Measurements from ENCODE around the gene H6PD.
"Not testable (repeated sequence)": the region's sequence is repeated elsewhere in the genome, so short reads cannot be mapped to it uniquely, and the experiment has no call there.

H6PD gene

GRCh38 chr1:9297831-9298230 lies 63.3 kb downstream of the H6PD start:
- DNase-seq (ENCODE audit: low read depth) = no peak

GRCh38 chr1:9298282-9298681 lies 63.7 kb downstream of the H6PD start:
- DNase-seq (ENCODE audit: low read depth) = no peak

DNA sequence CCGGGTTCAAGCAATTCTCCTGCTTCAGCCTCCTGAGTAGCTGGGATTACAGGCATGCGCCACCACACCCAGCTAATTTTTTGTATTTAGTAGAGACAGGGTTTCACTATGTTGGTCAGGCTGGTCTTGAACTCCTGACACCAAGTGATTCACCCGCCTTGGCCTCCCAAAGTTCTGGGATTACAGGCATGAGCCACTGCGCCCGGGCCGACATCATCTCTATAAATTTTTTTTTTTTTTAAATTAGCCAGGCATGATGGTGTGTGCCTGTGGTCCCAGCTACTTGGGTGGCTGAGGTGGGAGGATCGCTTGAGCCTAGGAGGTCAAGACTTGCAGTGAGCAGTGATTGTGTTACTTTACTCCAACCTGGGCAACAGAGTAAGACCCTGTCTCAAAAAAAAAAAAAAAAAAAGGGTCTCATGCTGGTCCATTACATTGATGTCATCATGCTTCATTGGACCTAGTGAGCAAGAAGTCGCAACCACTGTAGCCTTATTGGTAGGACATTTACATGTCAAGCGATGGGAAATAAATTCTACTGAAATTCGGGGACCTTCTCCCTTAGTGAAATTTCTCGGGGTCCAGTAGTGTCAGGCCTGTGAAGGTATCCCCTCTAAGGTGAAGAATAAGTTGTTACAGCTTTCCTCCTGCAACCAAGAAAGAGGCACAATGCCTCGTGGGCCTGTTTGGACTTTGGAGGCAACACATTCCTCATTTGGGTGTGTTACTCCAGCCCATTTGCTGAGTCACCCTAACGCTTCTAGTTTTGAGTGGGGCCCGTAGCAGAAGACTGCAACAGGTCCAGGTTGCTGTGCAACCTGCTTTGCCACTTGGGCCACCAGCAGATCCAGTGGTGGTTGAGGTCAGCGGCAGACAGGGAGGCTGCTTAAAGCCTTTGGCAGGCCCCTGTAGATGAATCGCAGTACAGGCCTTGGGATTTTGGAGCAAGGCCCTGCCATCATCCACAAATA lies 65.3 kb downstream of the H6PD start:
- DNase-seq (ENCODE audit: low read depth) = not testable (repeated sequence)

DNA sequence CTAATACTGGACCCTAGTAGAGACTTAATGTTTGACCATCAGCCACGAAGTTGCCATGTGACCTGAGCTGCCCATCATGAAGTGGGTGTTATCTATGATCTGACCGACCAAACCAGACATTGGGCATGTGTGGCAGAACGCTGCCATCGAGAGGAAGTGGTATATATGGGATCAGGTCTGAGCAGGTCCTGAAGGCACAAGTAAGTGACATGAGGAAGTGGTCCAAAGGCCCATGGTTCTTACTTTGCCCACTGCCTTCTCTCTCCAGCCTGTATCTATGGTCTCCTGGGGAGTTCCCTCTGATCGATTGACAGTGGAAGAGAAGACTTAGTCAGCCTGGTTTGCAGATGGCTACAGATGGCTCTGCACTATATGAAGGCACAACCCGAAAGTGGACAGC lies 66.0 kb downstream of the H6PD start:
- DNase-seq (ENCODE audit: low read depth) = no peak

DNA sequence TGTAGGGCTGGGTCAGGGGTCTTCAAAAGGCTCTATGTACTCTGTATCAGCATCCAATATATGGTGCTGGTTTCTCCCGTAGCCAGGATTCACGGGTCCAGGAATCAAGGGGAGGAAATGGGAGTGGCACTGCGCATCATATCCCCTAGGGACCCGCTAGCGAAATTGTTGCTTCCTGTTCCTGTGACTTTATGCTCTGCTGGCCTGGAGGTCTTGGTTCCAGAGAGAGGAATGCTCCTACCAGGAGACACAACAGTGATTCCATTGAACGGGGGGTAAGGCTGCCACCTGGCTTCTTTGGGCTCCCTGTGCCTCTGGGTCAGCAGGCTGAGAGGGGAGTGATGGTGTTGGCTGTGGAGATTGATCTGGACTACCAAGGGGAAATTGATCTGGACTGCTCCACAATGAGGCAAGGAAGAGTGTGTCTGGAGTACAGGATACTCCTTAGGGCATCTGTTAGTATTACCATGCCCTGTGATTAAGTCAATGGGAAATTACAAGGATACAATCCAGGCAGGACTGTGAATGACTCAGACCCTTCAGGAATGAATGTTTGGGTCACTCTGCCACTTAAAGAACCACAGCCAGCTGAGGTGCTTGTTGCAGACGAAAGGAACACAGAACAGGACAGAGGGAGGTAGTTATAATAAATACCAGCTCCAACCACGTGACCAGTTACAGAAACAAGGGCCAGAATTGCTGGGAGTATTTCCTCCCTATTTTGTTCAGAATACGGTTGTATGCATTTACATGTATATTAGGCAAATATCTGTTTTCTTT lies 68.4 kb downstream of the H6PD start:
- DNase-seq (ENCODE audit: low read depth) = no peak

DNA sequence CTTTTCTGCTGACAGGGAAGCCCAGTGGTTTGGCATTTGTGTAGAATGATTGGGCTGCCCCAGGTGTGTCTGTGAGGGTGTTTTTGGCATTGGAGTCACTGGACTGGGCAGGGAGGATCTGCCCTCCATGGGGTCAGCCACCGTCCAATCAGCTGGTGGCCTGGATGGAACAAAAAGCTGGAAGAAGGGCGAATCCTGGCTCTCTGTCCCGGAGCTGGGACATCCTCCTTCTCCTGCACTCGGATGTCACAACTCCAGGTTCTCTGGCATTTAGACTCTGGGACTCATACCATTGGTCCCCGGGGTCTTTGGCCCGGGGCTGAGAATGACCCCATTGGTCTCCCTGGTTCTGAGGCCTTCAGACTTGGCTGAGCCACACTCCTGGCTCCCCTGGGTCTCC lies 69.3 kb downstream of the H6PD start:
- no peak for DNase-seq (ENCODE audit: low read depth)

DNA sequence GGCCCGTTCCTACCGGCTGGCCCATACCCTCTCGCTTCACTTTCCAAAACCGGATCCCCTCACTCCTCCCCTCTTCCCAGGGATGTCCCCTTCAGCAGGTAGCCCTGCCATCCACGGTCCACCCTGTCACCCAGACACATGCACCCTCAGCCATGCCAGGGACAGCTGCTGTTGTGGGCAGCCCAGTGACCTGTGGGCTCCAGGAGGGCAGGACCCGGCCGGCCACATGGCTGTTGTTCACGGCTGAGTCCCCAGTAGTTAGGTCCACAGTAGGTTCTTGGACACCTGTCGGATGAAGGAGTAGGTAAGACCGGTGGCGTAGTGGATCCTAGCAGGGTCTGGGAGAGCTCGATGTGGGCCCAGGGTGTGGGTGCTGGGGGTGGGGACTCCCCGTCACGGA lies 70.6 kb downstream of the H6PD start:
- DNase-seq (ENCODE audit: low read depth) = no peak

- no peak for DNase-seq (ENCODE audit: low read depth)
These were observed 71.4 kb downstream of the H6PD start for GRCh38 chr1:9306006-9306405.

- no peak for DNase-seq (ENCODE audit: low read depth)
These were observed 72.7 kb downstream of the H6PD start for GRCh38 chr1:9307303-9307702.

GRCh38 chr1:9308236-9308785 lies 73.7 kb downstream of the H6PD start:
- DNase-seq (ENCODE audit: low read depth) = no peak

- DNase-seq (ENCODE audit: low read depth) = no peak
These were observed 74.5 kb downstream of the H6PD start for GRCh38 chr1:9309080-9309479.

- no peak for DNase-seq (ENCODE audit: low read depth)
These were observed 75.4 kb downstream of the H6PD start for GRCh38 chr1:9309991-9310390.

DNA sequence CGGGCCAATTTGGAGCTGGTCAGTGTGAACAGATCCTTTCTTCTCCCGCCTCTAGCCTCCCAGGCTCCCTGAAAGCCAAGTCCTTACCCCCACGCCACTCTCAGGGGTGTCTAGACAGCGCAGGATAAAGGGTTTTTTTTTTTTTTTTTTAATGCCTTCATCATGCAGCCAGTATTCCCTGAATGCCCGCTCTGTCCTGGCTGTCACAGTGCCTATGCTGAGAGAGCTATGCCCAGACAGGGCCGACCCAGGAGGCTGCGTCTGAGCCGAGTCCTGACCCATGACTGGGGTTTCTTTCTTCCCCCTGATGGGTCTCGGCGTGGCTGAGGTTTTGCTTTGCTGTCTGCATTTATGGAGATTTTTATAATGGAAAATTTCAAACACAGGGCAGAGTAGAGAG lies 76.5 kb downstream of the H6PD start:
- no peak for DNase-seq (ENCODE audit: low read depth)

DNA sequence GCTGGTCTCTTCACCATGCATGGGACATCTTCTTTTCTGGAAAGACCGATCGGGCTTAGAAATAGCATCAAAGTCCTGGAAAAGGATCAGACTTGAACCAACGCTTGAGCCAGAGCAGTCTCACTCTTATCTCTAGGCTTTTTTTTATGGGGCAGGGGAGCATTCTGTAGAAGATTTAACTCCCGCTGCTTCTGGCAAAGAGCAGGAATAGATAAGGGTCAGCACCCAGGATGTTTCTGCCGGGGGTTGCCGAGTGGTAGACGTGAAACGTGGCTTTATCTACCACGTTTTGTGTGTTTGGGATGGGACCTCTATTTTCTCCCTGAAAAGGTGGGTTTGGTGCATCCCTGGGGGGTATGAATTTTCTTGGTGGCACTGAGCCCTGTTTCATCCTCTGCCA lies 76.9 kb downstream of the H6PD start:
- no peak for DNase-seq (ENCODE audit: low read depth)

DNA sequence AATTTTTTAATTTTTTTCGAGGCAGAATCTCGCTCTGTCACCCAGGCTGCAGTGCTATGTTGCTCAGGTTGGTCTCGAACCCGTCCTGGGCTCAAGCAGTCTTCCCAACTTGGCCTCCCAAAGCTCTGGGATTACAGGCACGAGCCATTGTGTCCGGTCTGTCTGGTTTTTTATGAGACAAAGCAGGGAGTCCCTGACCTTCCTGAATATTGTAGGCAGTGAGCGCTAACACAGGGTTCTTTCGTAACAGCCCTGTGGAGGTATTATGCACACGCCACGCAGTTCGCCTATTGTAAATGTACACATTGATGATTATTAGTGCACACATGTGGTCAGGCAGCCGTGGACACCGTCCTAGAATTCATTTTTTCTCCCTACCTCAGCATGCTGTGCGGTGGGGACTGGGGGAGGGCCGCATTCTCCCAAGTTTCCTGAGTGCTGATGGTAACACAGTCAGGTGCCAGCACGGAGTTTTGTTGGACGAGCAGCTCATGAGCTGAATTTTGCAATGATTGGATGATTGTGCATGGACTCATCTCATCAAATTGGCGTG lies 77.7 kb downstream of the H6PD start:
- DNase-seq (ENCODE audit: low read depth) = no peak

GRCh38 chr1:9313576-9313975 lies 79.0 kb downstream of the H6PD start:
- DNase-seq (ENCODE audit: low read depth) = no peak

GRCh38 chr1:9314111-9314510 lies 79.5 kb downstream of the H6PD start:
- no peak for DNase-seq (ENCODE audit: low read depth)

DNA sequence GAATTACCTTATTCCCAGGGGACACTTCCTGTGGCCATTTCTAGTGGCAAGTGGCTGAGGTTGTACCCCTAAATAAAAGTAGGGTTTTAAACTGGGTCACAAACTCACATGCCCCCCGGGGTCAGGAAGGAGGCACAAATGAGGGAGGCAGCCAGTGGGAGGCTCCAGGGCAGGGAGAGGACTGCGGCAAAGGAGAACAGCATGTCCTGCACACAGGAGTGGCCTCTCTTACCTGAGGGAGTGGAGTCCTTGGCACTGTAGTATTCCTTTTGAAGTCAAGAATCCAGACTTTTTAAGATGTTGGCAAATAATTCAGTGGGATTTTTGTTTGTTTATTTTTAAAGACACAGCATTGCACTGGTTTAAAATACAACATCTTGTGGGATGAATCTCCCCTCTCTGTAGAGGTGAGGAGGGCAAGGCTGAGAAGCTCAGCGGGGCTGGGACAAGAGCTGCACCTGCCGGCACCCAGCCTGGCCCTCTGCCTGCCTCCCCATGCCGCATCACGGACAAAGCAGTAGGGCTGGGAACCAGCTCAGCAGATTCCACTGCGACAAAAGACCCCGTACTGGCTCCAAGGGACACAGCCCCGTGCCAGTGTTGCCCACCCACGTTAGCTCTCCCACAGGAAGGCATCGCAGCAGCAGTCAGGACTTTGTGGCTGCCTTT lies 80.3 kb downstream of the H6PD start:
- no peak for DNase-seq (ENCODE audit: low read depth)

DNA sequence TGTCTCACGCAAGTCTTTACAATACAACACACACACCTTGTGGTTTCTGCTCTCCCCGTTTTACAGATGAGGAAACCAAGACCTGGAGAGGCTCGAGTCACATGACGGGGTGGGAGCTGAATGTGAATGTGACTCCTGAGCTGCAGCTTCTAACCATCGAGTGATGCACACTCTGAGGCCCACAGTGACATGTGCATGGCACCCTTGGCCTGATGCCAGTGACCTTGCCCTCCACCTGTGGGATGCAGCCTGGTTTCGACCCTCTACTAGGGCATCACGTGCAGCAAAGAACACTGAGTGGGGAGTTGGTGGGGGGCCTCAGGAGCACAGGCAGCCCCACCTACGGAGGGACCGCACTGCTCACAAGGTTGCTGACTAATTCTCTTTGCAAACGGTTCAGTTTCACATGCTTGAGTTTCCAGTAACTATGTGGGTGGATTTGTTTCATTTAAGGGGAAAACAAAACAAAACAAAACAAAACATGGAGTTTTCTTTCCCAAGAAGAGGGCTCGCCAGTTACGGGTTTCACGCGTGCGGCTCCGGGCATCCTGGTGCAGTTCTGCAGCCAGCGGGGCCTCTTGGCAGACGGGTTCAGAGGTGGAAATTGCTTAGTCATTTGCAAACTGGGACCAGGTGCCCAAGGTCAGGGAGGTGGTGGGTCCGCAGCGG lies 81.0 kb downstream of the H6PD start:
- no peak for DNase-seq (ENCODE audit: low read depth)

GRCh38 chr1:9316080-9316444 lies 81.5 kb downstream of the H6PD start:
- DNase-seq (ENCODE audit: low read depth) = no peak

DNA sequence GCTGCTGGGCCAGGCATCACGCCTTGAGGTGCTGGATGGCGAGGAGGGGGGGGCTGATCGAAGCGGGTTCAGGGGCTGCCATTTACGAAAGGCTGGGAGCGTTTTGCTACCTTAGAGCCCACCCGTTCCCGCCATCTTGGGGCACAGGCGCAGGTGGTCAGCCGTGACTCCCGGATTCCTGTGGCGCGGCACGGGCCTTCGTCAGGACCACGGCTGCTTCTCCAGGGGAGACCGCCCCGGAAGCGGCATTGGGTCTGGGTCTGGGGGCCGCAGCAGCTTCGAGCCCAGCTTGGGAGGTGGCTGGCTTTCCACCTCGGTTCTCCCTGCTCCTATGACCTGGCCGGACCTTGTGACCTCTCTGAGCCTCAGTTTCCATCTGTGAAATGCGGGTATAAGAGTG lies 81.9 kb downstream of the H6PD start:
- DNase-seq (ENCODE audit: low read depth) = no peak

DNA sequence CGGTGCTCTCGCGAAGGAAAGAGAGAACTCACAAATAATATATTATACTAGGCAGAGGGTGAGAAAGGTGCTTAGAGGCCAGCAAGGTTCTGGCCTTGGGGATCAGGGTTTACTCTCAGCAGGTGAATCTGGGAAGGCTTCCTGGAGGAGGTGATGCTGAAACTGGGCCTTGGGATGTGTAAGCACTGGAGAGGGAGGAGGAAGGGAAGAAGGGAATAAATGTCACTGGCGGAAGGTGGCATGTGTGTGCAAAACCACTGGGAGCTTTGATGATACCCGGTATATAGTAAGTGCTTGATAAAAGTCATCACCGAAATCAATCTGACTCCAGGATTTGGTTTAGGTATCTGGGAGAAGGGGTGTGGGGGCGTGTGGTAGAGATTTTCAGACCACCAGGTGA lies 82.5 kb downstream of the H6PD start:
- DNase-seq (ENCODE audit: low read depth) = no peak
